SK-N-SH (cell line): ENCODE data around the gene GNAI1. TPM values are rescaled to one million over a fixed set of nuclear protein-coding genes. Genes with fewer than 3 reads are reported as not detected.

Source experiments
- CTCF ChIA-PET: fragments of 300-600, 350-600 bp; formaldehyde crosslinking; extraction: SDS; loops from one replicate; lab custom pipeline; 2021; lab: Yijun Ruan, JAX
- POLR2A ChIA-PET: fragments of 350-600 bp; sonication (Branson Sonifier 250); formaldehyde crosslinking; extraction: SDS; loops from one replicate; lab custom pipeline; 2020; ENCODE audit warnings: antibody characterized with exemption, inconsistent platforms; lab: Yijun Ruan, JAX
- DNase-seq: peaks from one replicate; pipeline ENCODE4 v3.0.0; 2012
- H2AFZ ChIP-seq: fragments of 200-600 bp; sonication (generic); 2 replicates; pipeline ENCODE4 v1.8.1; 2016; ENCODE audit warnings: antibody characterized with exemption, mild to moderate bottlenecking, low read depth
- H3F3A ChIP-seq: fragments of 200-600 bp; sonication (generic); replicated peaks from 2 replicates; pipeline ENCODE3; 2016; ENCODE audit warnings: antibody characterized with exemption, mild to moderate bottlenecking; ENCODE audit not compliant: insufficient read depth
- H3K27ac ChIP-seq, 2 experiments: fragments of 200-500 bp in 1 of 2; fragments of 200-600 bp in 1 of 2; sonication (Bioruptor generic) in 1 of 2; sonication (generic), shearing (Covaris generic) in 1 of 2; 2 replicates each; pipeline versions ENCODE4 v1.5.1 to v1.6.1; 2014 to 2016; ENCODE audit warnings: low read depth in 2 of 2, inconsistent platforms in 1 of 2, low read length in 1 of 2, mild to moderate bottlenecking in 1 of 2, mixed read lengths in 1 of 2
- H3K27me3 ChIP-seq: fragments of 200-600 bp; sonication (generic), shearing (Covaris generic); 2 replicates; pipeline ENCODE4 v1.6.1; 2016; ENCODE audit warnings: mixed run types; ENCODE audit not compliant: insufficient read depth
- H3K36me3 ChIP-seq, 2 experiments: fragments of 200-500 bp in 1 of 2; fragments of 200-600 bp in 1 of 2; sonication (Bioruptor generic) in 1 of 2; sonication (generic) in 1 of 2; replicated peaks in 1 of 2; 2 replicates each; pipeline versions ENCODE3 to v1.5.1; 2014 to 2016; ENCODE audit warnings: low read length in 1 of 2, mild to moderate bottlenecking in 1 of 2; ENCODE audit not compliant: insufficient read depth in 2 of 2, control insufficient read depth in 1 of 2
- H3K4me1 ChIP-seq, 2 experiments: fragments of 200-500 bp in 1 of 2; fragments of 200-600 bp in 1 of 2; sonication (Bioruptor generic) in 1 of 2; sonication (generic), shearing (Covaris generic) in 1 of 2; 2 replicates each; pipeline versions ENCODE4 v1.5.1 to v1.6.1; 2014 to 2016; ENCODE audit warnings: low read depth in 1 of 2, low read length in 1 of 2, mixed run types in 1 of 2; ENCODE audit not compliant: insufficient read depth in 2 of 2, control insufficient read depth in 1 of 2
- H3K4me2 ChIP-seq: fragments of 200-600 bp; sonication (generic), shearing (Covaris generic); 2 replicates; pipeline ENCODE4 v1.6.1; 2017; ENCODE audit warnings: mixed run types
- H3K4me3 ChIP-seq, 2 experiments: fragments of 200-500 bp in 1 of 2; fragments of 200-600 bp in 1 of 2; sonication (Bioruptor generic) in 1 of 2; sonication (generic), shearing (Covaris generic) in 1 of 2; 2 replicates each; pipeline versions ENCODE4 v1.5.1 to v1.8.1; 2014 to 2016; ENCODE audit warnings: low read depth in 2 of 2, inconsistent platforms in 1 of 2, low read length in 1 of 2, mild to moderate bottlenecking in 1 of 2, mixed read lengths in 1 of 2, moderate library complexity in 1 of 2
- H3K79me2 ChIP-seq: fragments of 200-600 bp; sonication (generic); 2 replicates; pipeline ENCODE4 v1.8.1; 2017; ENCODE audit warnings: mild to moderate bottlenecking; ENCODE audit not compliant: insufficient read depth
- H3K9ac ChIP-seq: fragments of 200-600 bp; sonication (generic); 2 replicates; pipeline ENCODE4 v1.6.1; 2017; ENCODE audit warnings: mixed run types
- H3K9me2 ChIP-seq: fragments of 200-600 bp; sonication (generic); 2 replicates; pipeline ENCODE4 v1.6.1; 2017; ENCODE audit warnings: mixed run types
- H3K9me3 ChIP-seq: fragments of 200-600 bp; sonication (generic); 2 replicates; pipeline ENCODE4 v1.6.1; 2017; ENCODE audit warnings: mixed run types, mild to moderate bottlenecking, moderate library complexity
- H4K20me1 ChIP-seq: fragments of 200-600 bp; sonication (generic); 2 replicates; pipeline ENCODE4 v1.6.1; 2017; ENCODE audit warnings: mild to moderate bottlenecking, mixed run types; ENCODE audit not compliant: insufficient read depth
- ELF1 ChIP-seq: IDR thresholded peaks from 2 replicates; pipeline ENCODE4 v1.4.0; 2012
- EP300 ChIP-seq, 2 experiments: IDR thresholded peaks; 2 replicates each; pipeline versions ENCODE4 v1.4.0 to v1.6.1; 2012; ENCODE audit warnings: borderline replicate concordance in 1 of 2, low read depth in 1 of 2, low read length in 1 of 2
- EZH2phosphoT487 ChIP-seq: fragments of 200-600 bp; sonication (generic); IDR thresholded peaks from 2 replicates; pipeline ENCODE4 v1.6.1; 2017; ENCODE audit warnings: low read depth, mixed run types, mild to moderate bottlenecking, antibody characterized with exemption, moderate library complexity, borderline replicate concordance
- FOXJ3 ChIP-seq: sonication (generic); formaldehyde crosslinking; IDR thresholded peaks from 2 replicates; pipeline ENCODE4 v1.5.1; 2020; ENCODE audit warnings: mild to moderate bottlenecking, missing genetic modification reagents
- FOXM1 ChIP-seq: IDR thresholded peaks from 2 replicates; pipeline ENCODE4 v1.4.0; 2012; ENCODE audit warnings: low read depth, mild to moderate bottlenecking
- JUND ChIP-seq: IDR thresholded peaks from 2 replicates; pipeline ENCODE4 v1.4.0; 2012
- MAX ChIP-seq: IDR thresholded peaks from 2 replicates; pipeline ENCODE4 v1.4.0; 2012; ENCODE audit warnings: low read depth
- NFIC ChIP-seq: IDR thresholded peaks from 2 replicates; pipeline ENCODE4 v1.4.0; 2012; ENCODE audit warnings: borderline replicate concordance
- POLR2AphosphoS5 ChIP-seq: IDR thresholded peaks from 2 replicates; pipeline ENCODE4 v1.6.1; 2012; ENCODE audit warnings: low read depth, low read length
- RAD21 ChIP-seq: IDR thresholded peaks from 2 replicates; pipeline ENCODE4 v1.6.1; 2012; ENCODE audit warnings: mild to moderate bottlenecking, low read length
- RCOR1 ChIP-seq: fragments of 150-350 bp; IDR thresholded peaks from 2 replicates; pipeline ENCODE4 v1.6.1; 2017; ENCODE audit warnings: antibody characterized with exemption, low read length
- RXRA ChIP-seq: IDR thresholded peaks from 2 replicates; pipeline ENCODE4 v1.4.0; 2012; ENCODE audit warnings: low read depth, mild to moderate bottlenecking, borderline replicate concordance
- SIN3A ChIP-seq: IDR thresholded peaks from 2 replicates; pipeline ENCODE4 v1.6.1; 2012; ENCODE audit warnings: low read depth, mild to moderate bottlenecking, low read length, moderate library complexity, borderline replicate concordance
- TAF1 ChIP-seq: IDR thresholded peaks from 2 replicates; pipeline ENCODE4 v1.6.1; 2012; ENCODE audit warnings: low read depth, mild to moderate bottlenecking, low read length, moderate library complexity, borderline replicate concordance
- TEAD4 ChIP-seq: IDR thresholded peaks from 2 replicates; pipeline ENCODE4 v1.4.0; 2012; ENCODE audit warnings: mild to moderate bottlenecking, borderline replicate concordance; ENCODE audit not compliant: insufficient read depth
- YY1 ChIP-seq: IDR thresholded peaks from 2 replicates; pipeline ENCODE4 v1.4.0; 2012; ENCODE audit warnings: low read depth, mild to moderate bottlenecking
- WGBS: methylation state at CpG from one replicate; pipeline ENCODE4 v1.1.6; 2017; ENCODE audit warnings: low lambda C conversion rate; 5-methylcytosine and 5-hydroxymethylcytosine counted together
- polyA plus RNA-seq, 3 experiments: library from polyadenylated mRNA; depleted of rRNA; stranded (reverse); fragments of >200 nt; gene quantifications; 2 replicates each; pipeline ENCODE4 v1.2.3, GENCODE V29; 2012
- TF ChIP-seq, protein P1 (sequence below): IDR thresholded peaks from 2 replicates; pipeline ENCODE4 v1.4.0; 2012; ENCODE audit warnings: low read depth, borderline replicate concordance

GNAI1 gene
- polyA plus RNA-seq, 1 of the 3 experiments (the other 2 are of a cell fraction) = 69.1 TPM

DNA sequence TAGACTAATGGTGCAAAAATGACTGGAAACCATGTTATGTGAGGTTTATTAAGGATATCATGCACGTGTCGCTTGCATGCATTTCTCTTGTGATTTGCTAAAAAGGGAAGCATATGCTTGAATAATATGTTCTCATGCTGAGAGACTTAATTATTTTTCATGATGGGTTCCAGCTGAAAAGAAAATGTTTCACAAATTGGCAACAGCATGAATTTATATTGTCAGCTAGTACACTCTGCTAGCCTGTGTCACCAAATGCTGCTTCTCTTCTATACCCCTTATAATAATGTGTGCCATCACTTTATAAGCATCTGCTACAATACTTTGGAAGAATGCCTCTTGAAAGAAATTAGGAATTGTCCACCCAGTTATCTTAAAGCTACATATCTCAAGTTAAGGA is 63.0 kb downstream of the GNAI1 start:
- TF ChIP-seq ELF1 (no peak), POLR2AphosphoS5 (0 out of 2 replicates have a peak, but pooled peaks have one; percentile 6)
- Histone ChIP-seq H3K4me3 (no peak overlapping the region), H2AFZ (no peak overlapping the region), H3K79me2 (peaks cover 15% of the 10 kb centered on the region), H4K20me1 (peaks cover 6% of the 10 kb centered on the region; the same call in 1 of the 2 replicates), H3F3A (no peaks in the 10 kb centered on the region), H3K9me2 (no peaks in the 10 kb centered on the region), H3K9ac (no peak overlapping the region), H3K36me3 (peaks cover 49 to 63% of the 10 kb centered on the region in 2 experiments), H3K27ac (peak overlapping the region in 1 of 2 experiments; percentile 18; a peak in 1 of 4 replicates), H3K9me3 (no peaks in the 10 kb centered on the region), H3K4me2 (no peak overlapping the region), H3K4me1 (peaks cover 0 to 7% of the 10 kb centered on the region in 2 experiments; a peak in 1 of 4 replicates), H3K27me3 (no peaks in the 10 kb centered on the region)
- POLR2A ChIA-PET = no interaction called here
- DNase-seq = no peak
- 99% methylated on average over 2 of the region's 2 CpGs for WGBS
- CTCF ChIA-PET = interaction anchor here (0.7 to 4.5 kb wide), 6 partner anchors 8 to 205 kb away, joined by 3 to 16 read pairs (median 3); partner anchors contain the start of gene GNAI1

GRCh38 chr7:80199051-80199450 is 64.4 kb downstream of the GNAI1 start:
- peaks cover 15% of the 10 kb centered on the region for H3K79me2 ChIP-seq

More at GRCh38 chr7:80199051-80199450, 64.4 kb downstream of the GNAI1 start:
- Histone ChIP-seq H3K9me3 (no peaks in the 10 kb centered on the region), H3K27me3 (no peaks in the 10 kb centered on the region), H3K9me2 (no peaks in the 10 kb centered on the region), H3K9ac (no peak overlapping the region), H3K27ac (no peak overlapping the region), H4K20me1 (no peaks in the 10 kb centered on the region), H3F3A (peaks cover 6% of the 10 kb centered on the region), H3K4me2 (no peak overlapping the region), H3K4me3 (no peak overlapping the region), H2AFZ (no peak overlapping the region), H3K36me3 (peaks cover 54 to 68% of the 10 kb centered on the region in 2 experiments), H3K4me1 (peaks cover 0 to 7% of the 10 kb centered on the region in 2 experiments; a peak in 1 of 4 replicates)
- no peak for DNase-seq
- CTCF ChIA-PET = interaction anchor here (0.7 to 4.5 kb wide), 3 partner anchors 9 to 64 kb away, joined by 3 to 16 read pairs (median 6); partner anchors contain the start of gene GNAI1
- no peak for TF ChIP-seq RAD21
- TF ChIP-seq SIN3A = no peak
- no peak for TF ChIP-seq EP300 (IDR thresholded peaks at IDR 0.05; ENCODE audit: borderline replicate concordance in 1 of 2, low read depth in 1 of 2, low read length in 1 of 2)
- no peak for TF ChIP-seq TEAD4
- no peak for TF ChIP-seq JUND
- TF ChIP-seq FOXM1 = no peak
- no peak for TF ChIP-seq RCOR1
- TF ChIP-seq RXRA = no peak
- TF ChIP-seq, protein P1, sequence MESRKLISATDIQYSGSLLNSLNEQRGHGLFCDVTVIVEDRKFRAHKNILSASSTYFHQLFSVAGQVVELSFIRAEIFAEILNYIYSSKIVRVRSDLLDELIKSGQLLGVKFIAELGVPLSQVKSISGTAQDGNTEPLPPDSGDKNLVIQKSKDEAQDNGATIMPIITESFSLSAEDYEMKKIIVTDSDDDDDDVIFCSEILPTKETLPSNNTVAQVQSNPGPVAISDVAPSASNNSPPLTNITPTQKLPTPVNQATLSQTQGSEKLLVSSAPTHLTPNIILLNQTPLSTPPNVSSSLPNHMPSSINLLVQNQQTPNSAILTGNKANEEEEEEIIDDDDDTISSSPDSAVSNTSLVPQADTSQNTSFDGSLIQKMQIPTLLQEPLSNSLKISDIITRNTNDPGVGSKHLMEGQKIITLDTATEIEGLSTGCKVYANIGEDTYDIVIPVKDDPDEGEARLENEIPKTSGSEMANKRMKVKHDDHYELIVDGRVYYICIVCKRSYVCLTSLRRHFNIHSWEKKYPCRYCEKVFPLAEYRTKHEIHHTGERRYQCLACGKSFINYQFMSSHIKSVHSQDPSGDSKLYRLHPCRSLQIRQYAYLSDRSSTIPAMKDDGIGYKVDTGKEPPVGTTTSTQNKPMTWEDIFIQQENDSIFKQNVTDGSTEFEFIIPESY = no peak
- no peak for TF ChIP-seq NFIC
- TF ChIP-seq TAF1 = no peak
- no peak for TF ChIP-seq FOXJ3 (CRISPR knock-in tag)
- TF ChIP-seq MAX = no peak
- no peak for TF ChIP-seq EZH2phosphoT487
- TF ChIP-seq YY1 = no peak
- POLR2A ChIA-PET = interaction anchor here (0.6 kb wide), 1 partner anchor 12 kb away, joined by 4 read pairs; no protein-coding TSS in a partner anchor
- 97% methylated on average over 5 of the region's 5 CpGs for WGBS
